SIG-M5 treated with dmso at 0.1 percent for 504 hours (cell line): ENCODE measurements around the gene RNF14.
A peak's percentile ranks its signal among the peaks of the same experiment; 100 is the strongest.

ENCODE experiments used
- DNase-seq: peaks from one replicate; lab custom pipeline; 2025; ENCODE audit not compliant: unreplicated experiment; lab: John Stamatoyannopoulos, UW

The RNF14 gene

GRCh38 chr5:141973871-141974595 is 5.1 kb downstream of the RNF14 start:
- no peak for DNase-seq

- no peak for DNase-seq
Observed at GRCh38 chr5:141976176-141976575, 7.3 kb downstream of the RNF14 start.

- no peak for DNase-seq
Observed at GRCh38 chr5:141978389-141978788, 9.5 kb downstream of the RNF14 start.

- no peak for DNase-seq
Observed at GRCh38 chr5:141982626-141983025, 13.7 kb downstream of the RNF14 start.

- no peak for DNase-seq
Observed at GRCh38 chr5:141986072-141986471, 17.2 kb downstream of the RNF14 start.

- DNase-seq, result no peak
Observed at GRCh38 chr5:141989720-141990119, 20.8 kb downstream of the RNF14 start.

GRCh38 chr5:141992349-141992963 is 23.6 kb downstream of the RNF14 start:
- peak; percentile 64 for DNase-seq

GRCh38 chr5:141994511-141995136 is 25.7 kb downstream of the RNF14 start:
- no peak for DNase-seq

- no peak for DNase-seq
Observed at GRCh38 chr5:141995656-141996055, 26.8 kb downstream of the RNF14 start.

GRCh38 chr5:141997358-141997960 is 28.6 kb downstream of the RNF14 start:
- DNase-seq, result no peak

GRCh38 chr5:142000173-142000572 is 31.3 kb downstream of the RNF14 start:
- DNase-seq, result no peak

- no peak for DNase-seq
Observed at GRCh38 chr5:142000704-142001484, 32.0 kb downstream of the RNF14 start.

- no peak for DNase-seq
Observed at GRCh38 chr5:142003266-142003800, 34.4 kb downstream of the RNF14 start.

GRCh38 chr5:142006363-142007236 is 37.7 kb downstream of the RNF14 start:
- DNase-seq, result peak; percentile 38

- no peak for DNase-seq
Observed at GRCh38 chr5:142007237-142007544, 38.3 kb downstream of the RNF14 start.

- DNase-seq, result no peak
Observed at GRCh38 chr5:142008813-142009212, 39.9 kb downstream of the RNF14 start.

GRCh38 chr5:142009886-142010285 is 41.0 kb downstream of the RNF14 start:
- DNase-seq, result no peak

GRCh38 chr5:142011572-142012185 is 42.8 kb downstream of the RNF14 start:
- DNase-seq, result no peak

- DNase-seq, result peak; percentile 18
Observed at GRCh38 chr5:142012186-142012785, 43.4 kb downstream of the RNF14 start.
